GM23338 (cell line): ENCODE data around the gene SLC36A2. TPM values are rescaled to one million over a fixed set of nuclear protein-coding genes. Genes with fewer than 3 reads are reported as not detected.

ENCODE experiments used
- ATAC-seq: fragments of 200-7000 bp; cut with Tn5 transposase; 3 replicates; pipeline ENCODE4 v1.9.1; 2020
- DNase-seq: peaks from one replicate; pipeline ENCODE4 v3.0.0-alpha.2; 2015; ENCODE audit warnings: low spot score
- H2AFZ ChIP-seq: fragments of 200-600 bp; sonication (generic); 2 replicates; pipeline ENCODE4 v1.8.0; 2016; ENCODE audit warnings: antibody characterized with exemption, mild to moderate bottlenecking, moderate library complexity
- H3F3A ChIP-seq: fragments of 200-600 bp; sonication (generic); replicated peaks from 2 replicates; pipeline ENCODE4 v1.8.0; 2017; ENCODE audit warnings: antibody characterized with exemption, mixed run types, low read depth
- H3K27ac ChIP-seq: fragments of 200-600 bp; sonication (generic); 2 replicates; pipeline ENCODE4 v1.6.1; 2016; ENCODE audit warnings: low read depth
- H3K27me3 ChIP-seq: fragments of 200-600 bp; sonication (generic); 2 replicates; pipeline ENCODE4 v1.8.0; 2016; ENCODE audit warnings: mild to moderate bottlenecking, mixed run types, moderate library complexity; ENCODE audit not compliant: insufficient read depth
- H3K36me3 ChIP-seq: fragments of 200-600 bp; sonication (generic); 2 replicates; pipeline ENCODE4 v1.8.0; 2016; ENCODE audit warnings: mild to moderate bottlenecking; ENCODE audit not compliant: insufficient read depth
- H3K4me1 ChIP-seq: fragments of 200-600 bp; sonication (generic); 2 replicates; pipeline ENCODE4 v1.8.0; 2016; ENCODE audit warnings: mild to moderate bottlenecking, moderate library complexity; ENCODE audit not compliant: insufficient read depth
- H3K4me2 ChIP-seq: fragments of 200-600 bp; sonication (generic); 2 replicates; pipeline ENCODE4 v1.7.1; 2017; ENCODE audit warnings: mixed run types
- H3K4me3 ChIP-seq: fragments of 200-600 bp; sonication (generic); 2 replicates; pipeline ENCODE4 v1.6.1; 2016; ENCODE audit warnings: mixed run types
- H3K79me2 ChIP-seq: fragments of 200-600 bp; sonication (generic); replicated peaks from 2 replicates; pipeline ENCODE4 v1.8.0; 2017; ENCODE audit warnings: mild to moderate bottlenecking; ENCODE audit not compliant: insufficient read depth
- H3K9me2 ChIP-seq: fragments of 200-600 bp; sonication (generic); 2 replicates; pipeline ENCODE4 v1.8.0; 2017; ENCODE audit not compliant: insufficient read depth
- H4K20me1 ChIP-seq: fragments of 200-600 bp; sonication (generic); replicated peaks from 2 replicates; pipeline ENCODE4 v1.8.0; 2017; ENCODE audit warnings: mild to moderate bottlenecking; ENCODE audit not compliant: insufficient read depth
- H3K27ac Mint-ChIP-seq: 2 replicates; pipeline ENCODE4 v1.8.0; 2020; ENCODE audit warnings: inconsistent platforms, mild to moderate bottlenecking, moderate library complexity, mixed read lengths
- H3K27me3 Mint-ChIP-seq: 3 replicates; pipeline ENCODE4 v1.8.0; 2022; ENCODE audit warnings: low read depth, mild to moderate bottlenecking, moderate library complexity, mixed read lengths, inconsistent platforms; ENCODE audit not compliant: insufficient read depth, poor library complexity
- H3K36me3 Mint-ChIP-seq: 3 replicates; pipeline ENCODE4 v1.8.0; 2021; ENCODE audit warnings: low read depth, mild to moderate bottlenecking, inconsistent platforms, moderate library complexity, mixed read lengths
- H3K4me1 Mint-ChIP-seq: 3 replicates; pipeline ENCODE4 v1.8.0; 2020; ENCODE audit warnings: mild to moderate bottlenecking, inconsistent platforms, mixed read lengths
- H3K4me3 Mint-ChIP-seq: 3 replicates; pipeline ENCODE4 v1.8.0; 2021; ENCODE audit warnings: moderate library complexity, mild to moderate bottlenecking, inconsistent platforms, mixed read lengths
- H3K9me3 Mint-ChIP-seq: 3 replicates; pipeline ENCODE4 v1.8.0; 2020; ENCODE audit warnings: moderate library complexity, mild to moderate bottlenecking, inconsistent platforms, mixed read lengths
- CREB1 ChIP-seq: fragments of 250-450 bp; sonication (Bioruptor Pico); IDR thresholded peaks from 2 replicates; pipeline ENCODE4 v1.5.0; 2020; ENCODE audit warnings: low read depth, mild to moderate bottlenecking, moderate library complexity
- EZH2 ChIP-seq: fragments of 200-600 bp; sonication (generic); IDR thresholded peaks from one replicate; pipeline ENCODE4 v1.8.0; 2017; ENCODE audit warnings: antibody characterized with exemption, mild to moderate bottlenecking, low read depth; ENCODE audit not compliant: unreplicated experiment
- EZH2phosphoT487 ChIP-seq: fragments of 200-600 bp; sonication (generic); IDR thresholded peaks from one replicate; pipeline ENCODE4 v1.8.1; 2018; ENCODE audit warnings: antibody characterized with exemption; ENCODE audit not compliant: unreplicated experiment
- NANOG ChIP-seq: IDR thresholded peaks from 2 replicates; pipeline ENCODE4 v1.6.1; 2016; ENCODE audit warnings: antibody characterized with exemption, borderline replicate concordance
- STAT1 ChIP-seq: IDR thresholded peaks from one replicate; pipeline ENCODE4 v1.6.1; 2016; ENCODE audit warnings: antibody characterized with exemption; ENCODE audit not compliant: unreplicated experiment
- ZNF114 ChIP-seq: fragments of 250-450 bp; sonication (Bioruptor Pico); IDR thresholded peaks from 2 replicates; pipeline ENCODE4 v1.5.0; 2020; ENCODE audit warnings: mild to moderate bottlenecking, moderate library complexity
- ZNF331 ChIP-seq: fragments of 250-450 bp; sonication (Bioruptor Pico); IDR thresholded peaks from 2 replicates; pipeline ENCODE4 v1.5.0; 2020; ENCODE audit warnings: low read depth, mild to moderate bottlenecking, moderate library complexity
- polyA plus RNA-seq: library from polyadenylated mRNA; unstranded; fragments of >200 nt; fragmentation: Nextera tagmentation; extraction: Ambion mirVana; gene quantifications from 2 replicates; pipeline ENCODE4 v1.2.1, GENCODE V29; 2016
- total RNA-seq: library from RNA; depleted of rRNA; stranded (reverse); fragments of >200 nt; shearing (Covaris generic); gene quantifications from 2 replicates; pipeline ENCODE4 v1.2.3, GENCODE V29; 2014
- TF ChIP-seq, protein P1 (sequence below): fragments of 250-450 bp; sonication (Bioruptor Pico); IDR thresholded peaks from 2 replicates; pipeline ENCODE4 v1.5.0; 2020; ENCODE audit warnings: mild to moderate bottlenecking, moderate library complexity
- TF ChIP-seq, protein P2 (sequence below): IDR thresholded peaks from one replicate; pipeline ENCODE4 v1.6.1; 2018; ENCODE audit warnings: antibody characterized with exemption; ENCODE audit not compliant: unreplicated experiment
- TF ChIP-seq, protein P3 (sequence below): IDR thresholded peaks from 2 replicates; pipeline ENCODE4 v1.6.1; 2016; ENCODE audit warnings: antibody characterized with exemption
- TF ChIP-seq, protein P4 (sequence below), 2 experiments: fragments of 200-600 bp in 1 of 2; sonication (generic) in 1 of 2; conservative IDR thresholded peaks; 2 replicates each; pipeline versions ENCODE4 v1.5.1 to v1.6.1; 2016 to 2017; ENCODE audit warnings: antibody characterized with exemption in 2 of 2, low read depth in 2 of 2, mild to moderate bottlenecking in 2 of 2, moderate library complexity in 1 of 2

SLC36A2 gene
- total and polyA plus RNA-seq, 2 experiments from 2014 or later, result 0.08 TPM; not detected in 1

DNA sequence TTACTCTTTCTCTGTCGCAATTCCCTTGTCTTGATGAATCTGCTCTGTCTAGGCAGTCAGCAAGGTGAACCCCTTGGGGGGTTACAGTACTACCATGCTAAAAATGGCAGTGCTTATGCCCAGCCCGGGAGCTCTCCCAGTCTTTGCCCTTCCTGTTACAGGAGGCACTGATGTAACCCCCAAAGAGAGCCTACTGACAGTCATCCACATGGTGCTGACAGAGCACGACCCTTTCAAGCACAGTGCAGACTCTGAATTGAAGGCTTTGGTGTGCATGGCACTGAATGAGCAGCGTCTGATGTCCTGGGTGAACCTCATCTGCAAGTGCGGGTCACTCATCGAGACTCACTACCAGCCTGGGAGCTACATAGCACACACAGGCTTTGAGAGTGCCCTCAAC is 34.5 kb upstream of the SLC36A2 start (continued):
- TF ChIP-seq ZNF114 (CRISPR knock-in tag) (no peak), CREB1 (CRISPR knock-in tag) (no peak), NANOG (no peak), EZH2phosphoT487 (no peak)

DNA sequence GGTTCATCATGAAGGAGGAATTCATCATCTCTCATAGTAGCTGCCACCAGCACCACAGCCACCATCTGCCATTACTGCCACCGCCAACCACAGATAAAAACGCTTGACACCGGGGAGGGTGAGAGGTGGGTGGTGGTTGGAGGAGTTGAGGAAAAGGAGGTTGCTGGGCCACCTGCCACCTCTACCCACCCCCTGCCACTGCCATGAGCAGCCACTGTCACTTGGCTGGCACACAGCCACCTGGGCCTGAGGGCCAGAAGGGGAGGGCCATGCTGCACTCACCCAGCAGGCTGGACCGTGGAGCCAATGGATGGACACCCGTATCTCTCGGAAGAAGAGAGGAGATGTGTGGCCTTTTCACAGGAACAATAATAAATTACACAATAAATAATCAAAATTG is 31.3 kb upstream of the SLC36A2 start:
- no peaks in the 10 kb centered on the region for H3K36me3 ChIP-seq
- H3K4me2 ChIP-seq, result no peak overlapping the region
- no peak overlapping the region; the same call in 1 of the 2 replicates for H3K27ac Mint-ChIP-seq
- H3K27ac ChIP-seq, result no peak overlapping the region
- DNase-seq, result no peak
- no peaks in the 10 kb centered on the region for H3K27me3 ChIP-seq
- peaks cover 10% of the 10 kb centered on the region; the same call in 1 of the 2 replicates for H3K9me2 ChIP-seq
- no peak overlapping the region for H3K4me3 ChIP-seq
- H3K27me3 Mint-ChIP-seq, result peaks cover 3% of the 10 kb centered on the region
- H3K79me2 ChIP-seq, result no peaks in the 10 kb centered on the region
- H3K9me3 Mint-ChIP-seq, result peaks cover 10% of the 10 kb centered on the region; the same call in 2 of the 3 replicates
- H3K36me3 Mint-ChIP-seq, result peaks cover 3% of the 10 kb centered on the region; the same call in 1 of the 3 replicates
- H3K4me1 ChIP-seq, result no peaks in the 10 kb centered on the region
- no peak overlapping the region for H3K4me3 Mint-ChIP-seq
- peaks cover 10% of the 10 kb centered on the region; the same call in 2 of the 3 replicates for H3K4me1 Mint-ChIP-seq
- ATAC-seq, result no peak
- no peaks in the 10 kb centered on the region for H4K20me1 ChIP-seq
- no peak overlapping the region for H2AFZ ChIP-seq
- no peaks in the 10 kb centered on the region for H3F3A ChIP-seq
- no peak for TF ChIP-seq EZH2phosphoT487
- TF ChIP-seq, protein P1, sequence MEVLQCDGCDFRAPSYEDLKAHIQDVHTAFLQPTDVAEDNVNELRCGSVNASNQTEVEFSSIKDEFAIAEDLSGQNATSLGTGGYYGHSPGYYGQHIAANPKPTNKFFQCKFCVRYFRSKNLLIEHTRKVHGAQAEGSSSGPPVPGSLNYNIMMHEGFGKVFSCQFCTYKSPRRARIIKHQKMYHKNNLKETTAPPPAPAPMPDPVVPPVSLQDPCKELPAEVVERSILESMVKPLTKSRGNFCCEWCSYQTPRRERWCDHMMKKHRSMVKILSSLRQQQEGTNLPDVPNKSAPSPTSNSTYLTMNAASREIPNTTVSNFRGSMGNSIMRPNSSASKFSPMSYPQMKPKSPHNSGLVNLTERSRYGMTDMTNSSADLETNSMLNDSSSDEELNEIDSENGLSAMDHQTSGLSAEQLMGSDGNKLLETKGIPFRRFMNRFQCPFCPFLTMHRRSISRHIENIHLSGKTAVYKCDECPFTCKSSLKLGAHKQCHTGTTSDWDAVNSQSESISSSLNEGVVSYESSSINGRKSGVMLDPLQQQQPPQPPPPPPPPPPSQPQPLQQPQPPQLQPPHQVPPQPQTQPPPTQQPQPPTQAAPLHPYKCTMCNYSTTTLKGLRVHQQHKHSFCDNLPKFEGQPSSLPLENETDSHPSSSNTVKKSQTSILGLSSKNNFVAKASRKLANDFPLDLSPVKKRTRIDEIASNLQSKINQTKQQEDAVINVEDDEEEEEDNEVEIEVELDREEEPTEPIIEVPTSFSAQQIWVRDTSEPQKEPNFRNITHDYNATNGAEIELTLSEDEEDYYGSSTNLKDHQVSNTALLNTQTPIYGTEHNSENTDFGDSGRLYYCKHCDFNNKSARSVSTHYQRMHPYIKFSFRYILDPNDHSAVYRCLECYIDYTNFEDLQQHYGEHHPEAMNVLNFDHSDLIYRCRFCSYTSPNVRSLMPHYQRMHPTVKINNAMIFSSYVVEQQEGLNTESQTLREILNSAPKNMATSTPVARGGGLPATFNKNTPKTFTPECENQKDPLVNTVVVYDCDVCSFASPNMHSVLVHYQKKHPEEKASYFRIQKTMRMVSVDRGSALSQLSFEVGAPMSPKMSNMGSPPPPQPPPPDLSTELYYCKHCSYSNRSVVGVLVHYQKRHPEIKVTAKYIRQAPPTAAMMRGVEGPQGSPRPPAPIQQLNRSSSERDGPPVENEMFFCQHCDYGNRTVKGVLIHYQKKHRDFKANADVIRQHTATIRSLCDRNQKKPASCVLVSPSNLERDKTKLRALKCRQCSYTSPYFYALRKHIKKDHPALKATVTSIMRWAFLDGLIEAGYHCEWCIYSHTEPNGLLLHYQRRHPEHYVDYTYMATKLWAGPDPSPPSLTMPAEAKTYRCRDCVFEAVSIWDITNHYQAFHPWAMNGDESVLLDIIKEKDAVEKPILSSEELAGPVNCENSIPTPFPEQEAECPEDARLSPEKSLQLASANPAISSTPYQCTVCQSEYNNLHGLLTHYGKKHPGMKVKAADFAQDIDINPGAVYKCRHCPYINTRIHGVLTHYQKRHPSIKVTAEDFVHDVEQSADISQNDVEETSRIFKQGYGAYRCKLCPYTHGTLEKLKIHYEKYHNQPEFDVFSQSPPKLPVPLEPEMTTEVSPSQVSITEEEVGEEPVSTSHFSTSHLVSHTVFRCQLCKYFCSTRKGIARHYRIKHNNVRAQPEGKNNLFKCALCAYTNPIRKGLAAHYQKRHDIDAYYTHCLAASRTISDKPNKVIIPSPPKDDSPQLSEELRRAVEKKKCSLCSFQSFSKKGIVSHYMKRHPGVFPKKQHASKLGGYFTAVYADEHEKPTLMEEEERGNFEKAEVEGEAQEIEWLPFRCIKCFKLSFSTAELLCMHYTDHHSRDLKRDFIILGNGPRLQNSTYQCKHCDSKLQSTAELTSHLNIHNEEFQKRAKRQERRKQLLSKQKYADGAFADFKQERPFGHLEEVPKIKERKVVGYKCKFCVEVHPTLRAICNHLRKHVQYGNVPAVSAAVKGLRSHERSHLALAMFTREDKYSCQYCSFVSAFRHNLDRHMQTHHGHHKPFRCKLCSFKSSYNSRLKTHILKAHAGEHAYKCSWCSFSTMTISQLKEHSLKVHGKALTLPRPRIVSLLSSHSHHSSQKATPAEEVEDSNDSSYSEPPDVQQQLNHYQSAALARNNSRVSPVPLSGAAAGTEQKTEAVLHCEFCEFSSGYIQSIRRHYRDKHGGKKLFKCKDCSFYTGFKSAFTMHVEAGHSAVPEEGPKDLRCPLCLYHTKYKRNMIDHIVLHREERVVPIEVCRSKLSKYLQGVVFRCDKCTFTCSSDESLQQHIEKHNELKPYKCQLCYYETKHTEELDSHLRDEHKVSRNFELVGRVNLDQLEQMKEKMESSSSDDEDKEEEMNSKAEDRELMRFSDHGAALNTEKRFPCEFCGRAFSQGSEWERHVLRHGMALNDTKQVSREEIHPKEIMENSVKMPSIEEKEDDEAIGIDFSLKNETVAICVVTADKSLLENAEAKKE (CRISPR knock-in tag), result no peak
- no peak for TF ChIP-seq CREB1 (CRISPR knock-in tag)
- TF ChIP-seq, protein P2, sequence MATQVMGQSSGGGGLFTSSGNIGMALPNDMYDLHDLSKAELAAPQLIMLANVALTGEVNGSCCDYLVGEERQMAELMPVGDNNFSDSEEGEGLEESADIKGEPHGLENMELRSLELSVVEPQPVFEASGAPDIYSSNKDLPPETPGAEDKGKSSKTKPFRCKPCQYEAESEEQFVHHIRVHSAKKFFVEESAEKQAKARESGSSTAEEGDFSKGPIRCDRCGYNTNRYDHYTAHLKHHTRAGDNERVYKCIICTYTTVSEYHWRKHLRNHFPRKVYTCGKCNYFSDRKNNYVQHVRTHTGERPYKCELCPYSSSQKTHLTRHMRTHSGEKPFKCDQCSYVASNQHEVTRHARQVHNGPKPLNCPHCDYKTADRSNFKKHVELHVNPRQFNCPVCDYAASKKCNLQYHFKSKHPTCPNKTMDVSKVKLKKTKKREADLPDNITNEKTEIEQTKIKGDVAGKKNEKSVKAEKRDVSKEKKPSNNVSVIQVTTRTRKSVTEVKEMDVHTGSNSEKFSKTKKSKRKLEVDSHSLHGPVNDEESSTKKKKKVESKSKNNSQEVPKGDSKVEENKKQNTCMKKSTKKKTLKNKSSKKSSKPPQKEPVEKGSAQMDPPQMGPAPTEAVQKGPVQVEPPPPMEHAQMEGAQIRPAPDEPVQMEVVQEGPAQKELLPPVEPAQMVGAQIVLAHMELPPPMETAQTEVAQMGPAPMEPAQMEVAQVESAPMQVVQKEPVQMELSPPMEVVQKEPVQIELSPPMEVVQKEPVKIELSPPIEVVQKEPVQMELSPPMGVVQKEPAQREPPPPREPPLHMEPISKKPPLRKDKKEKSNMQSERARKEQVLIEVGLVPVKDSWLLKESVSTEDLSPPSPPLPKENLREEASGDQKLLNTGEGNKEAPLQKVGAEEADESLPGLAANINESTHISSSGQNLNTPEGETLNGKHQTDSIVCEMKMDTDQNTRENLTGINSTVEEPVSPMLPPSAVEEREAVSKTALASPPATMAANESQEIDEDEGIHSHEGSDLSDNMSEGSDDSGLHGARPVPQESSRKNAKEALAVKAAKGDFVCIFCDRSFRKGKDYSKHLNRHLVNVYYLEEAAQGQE, result no peak
- TF ChIP-seq, protein P3, sequence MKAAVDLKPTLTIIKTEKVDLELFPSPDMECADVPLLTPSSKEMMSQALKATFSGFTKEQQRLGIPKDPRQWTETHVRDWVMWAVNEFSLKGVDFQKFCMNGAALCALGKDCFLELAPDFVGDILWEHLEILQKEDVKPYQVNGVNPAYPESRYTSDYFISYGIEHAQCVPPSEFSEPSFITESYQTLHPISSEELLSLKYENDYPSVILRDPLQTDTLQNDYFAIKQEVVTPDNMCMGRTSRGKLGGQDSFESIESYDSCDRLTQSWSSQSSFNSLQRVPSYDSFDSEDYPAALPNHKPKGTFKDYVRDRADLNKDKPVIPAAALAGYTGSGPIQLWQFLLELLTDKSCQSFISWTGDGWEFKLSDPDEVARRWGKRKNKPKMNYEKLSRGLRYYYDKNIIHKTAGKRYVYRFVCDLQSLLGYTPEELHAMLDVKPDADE, result no peak
- no peak for TF ChIP-seq ZNF331
- TF ChIP-seq, protein P4, sequence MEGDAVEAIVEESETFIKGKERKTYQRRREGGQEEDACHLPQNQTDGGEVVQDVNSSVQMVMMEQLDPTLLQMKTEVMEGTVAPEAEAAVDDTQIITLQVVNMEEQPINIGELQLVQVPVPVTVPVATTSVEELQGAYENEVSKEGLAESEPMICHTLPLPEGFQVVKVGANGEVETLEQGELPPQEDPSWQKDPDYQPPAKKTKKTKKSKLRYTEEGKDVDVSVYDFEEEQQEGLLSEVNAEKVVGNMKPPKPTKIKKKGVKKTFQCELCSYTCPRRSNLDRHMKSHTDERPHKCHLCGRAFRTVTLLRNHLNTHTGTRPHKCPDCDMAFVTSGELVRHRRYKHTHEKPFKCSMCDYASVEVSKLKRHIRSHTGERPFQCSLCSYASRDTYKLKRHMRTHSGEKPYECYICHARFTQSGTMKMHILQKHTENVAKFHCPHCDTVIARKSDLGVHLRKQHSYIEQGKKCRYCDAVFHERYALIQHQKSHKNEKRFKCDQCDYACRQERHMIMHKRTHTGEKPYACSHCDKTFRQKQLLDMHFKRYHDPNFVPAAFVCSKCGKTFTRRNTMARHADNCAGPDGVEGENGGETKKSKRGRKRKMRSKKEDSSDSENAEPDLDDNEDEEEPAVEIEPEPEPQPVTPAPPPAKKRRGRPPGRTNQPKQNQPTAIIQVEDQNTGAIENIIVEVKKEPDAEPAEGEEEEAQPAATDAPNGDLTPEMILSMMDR (conservative IDR thresholded peaks at IDR 0.05; ENCODE audit: low read depth in 2 of 2), result no peak
- TF ChIP-seq NANOG, result no peak
- TF ChIP-seq EZH2, result no peak
- TF ChIP-seq STAT1, result no peak
